NT2/D1 (cell line): ENCODE measurements around the gene SAYSD1.

Experiments used
- SUZ12 ChIP-seq: IDR thresholded peaks from 2 replicates; pipeline ENCODE4 v1.6.1; 2011; ENCODE audit not compliant: insufficient read length, insufficient read depth; ENCODE audit errors: extremely low read depth
- ZNF274 ChIP-seq: IDR thresholded peaks from 2 replicates; pipeline ENCODE4 v1.6.1; 2011; ENCODE audit warnings: mild to moderate bottlenecking, low read depth, low read length

GRCh38 chr6:39056681-39057080 lies 58.3 kb downstream of the SAYSD1 start:
- TF ChIP-seq ZNF274 (no peak), SUZ12 (no peak)
